Stimulated activated CD4-positive, alpha-beta T cell treated with anti-CD3 and anti-CD28 coated beads, Interleukin-4, amount 100 ng/mL, for 1 hour (primary cell): ENCODE measurements around the gene KCNA1.

Experiments
- DNase-seq: peaks from one replicate; pipeline ENCODE4 v3.0.0-alpha.2; 2020

Gene KCNA1

GRCh38 chr12:4961311-4961710 is 51.6 kb downstream of the KCNA1 start:
- DNase-seq: no peak

GRCh38 chr12:4962539-4963486 is 53.1 kb downstream of the KCNA1 start:
- DNase-seq: no peak
